SKM-1 treated with dmso at 0.1 percent for 144 hours (cell line): ENCODE data around the gene SFR1.
A peak's percentile ranks its signal among the peaks of the same experiment; 100 is the strongest.

Source experiments
- DNase-seq: peaks from one replicate; lab custom pipeline; 2025; ENCODE audit not compliant: unreplicated experiment; lab: John Stamatoyannopoulos, UW

Gene SFR1

DNA sequence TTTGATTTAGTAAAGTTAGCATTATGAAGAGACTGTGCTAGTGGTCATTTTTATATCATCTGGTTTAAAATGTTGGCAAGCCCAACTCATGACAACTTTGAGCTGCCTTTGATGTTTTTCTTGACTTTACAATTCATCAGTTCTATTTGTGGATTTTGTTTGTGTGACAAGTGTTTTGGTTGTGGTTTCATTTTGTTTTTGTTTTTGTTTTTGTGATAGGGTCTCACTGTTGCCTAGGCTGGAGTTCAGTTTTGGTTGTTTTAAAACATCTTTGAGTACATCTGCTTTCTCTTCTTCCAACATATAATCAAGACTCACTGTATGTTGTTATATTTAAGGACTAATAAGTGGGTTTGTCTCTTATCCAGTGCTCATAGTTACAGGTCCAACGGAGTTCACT lies 17.6 kb upstream of the SFR1 start:
- no peak for DNase-seq

DNA sequence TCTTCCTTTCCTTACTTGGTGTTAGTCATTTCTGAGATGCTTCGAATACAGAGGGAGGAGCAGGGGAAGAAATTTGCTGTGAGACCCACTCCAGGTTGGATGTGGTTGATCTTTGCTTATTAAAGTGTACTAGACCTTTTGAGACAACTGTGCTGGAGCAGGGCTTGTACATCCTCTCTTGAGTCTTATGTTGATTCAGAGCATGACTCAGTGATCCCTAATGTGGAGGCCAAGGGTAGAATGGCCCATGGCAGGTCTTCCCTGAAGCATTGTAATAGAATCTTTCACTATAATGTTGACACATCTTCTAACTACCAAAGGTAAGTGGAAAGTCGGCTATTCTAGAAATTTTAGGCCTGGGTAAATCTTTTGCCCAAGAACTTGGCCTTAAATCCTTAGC lies 17.0 kb upstream of the SFR1 start:
- no peak for DNase-seq

DNA sequence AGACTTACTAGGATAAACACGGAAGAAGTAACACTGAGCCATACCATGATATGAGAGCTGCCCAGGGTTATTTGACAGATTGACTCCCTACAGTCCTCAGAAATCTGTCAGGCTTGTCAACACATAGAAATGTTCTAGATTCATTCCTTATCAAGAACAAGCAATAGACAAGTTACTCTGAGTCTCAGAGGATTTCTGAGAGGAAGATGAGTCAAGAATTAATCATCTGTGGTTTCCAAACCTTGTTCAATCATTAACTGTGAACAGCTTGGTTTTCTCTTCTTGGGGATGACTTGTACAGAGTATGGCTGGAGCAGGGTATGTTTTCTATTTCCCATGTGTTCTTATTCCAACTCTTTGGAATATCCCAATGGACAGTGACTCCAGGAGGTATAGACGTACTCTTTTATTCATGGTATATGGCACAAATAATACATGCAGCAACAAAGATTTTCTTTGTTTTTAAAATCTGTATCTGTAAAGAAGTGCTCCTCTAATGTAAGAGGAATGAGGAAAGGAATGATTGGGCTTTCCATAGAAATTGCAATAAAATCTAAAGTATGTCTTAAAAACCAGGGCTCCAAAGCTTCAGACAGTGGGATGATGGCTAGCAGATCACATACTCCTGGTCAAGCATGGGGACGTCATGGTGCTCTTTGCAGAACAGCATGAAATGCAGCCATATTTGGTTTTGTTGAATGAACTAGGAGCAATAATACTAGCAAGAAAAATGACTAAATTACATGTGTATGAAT lies 11.9 kb upstream of the SFR1 start:
- no peak for DNase-seq

GRCh38 chr10:104113376-104113956 lies 8.5 kb upstream of the SFR1 start:
- DNase-seq: no peak

GRCh38 chr10:104117839-104118323 lies 4.1 kb upstream of the SFR1 start:
- no peak for DNase-seq

DNA sequence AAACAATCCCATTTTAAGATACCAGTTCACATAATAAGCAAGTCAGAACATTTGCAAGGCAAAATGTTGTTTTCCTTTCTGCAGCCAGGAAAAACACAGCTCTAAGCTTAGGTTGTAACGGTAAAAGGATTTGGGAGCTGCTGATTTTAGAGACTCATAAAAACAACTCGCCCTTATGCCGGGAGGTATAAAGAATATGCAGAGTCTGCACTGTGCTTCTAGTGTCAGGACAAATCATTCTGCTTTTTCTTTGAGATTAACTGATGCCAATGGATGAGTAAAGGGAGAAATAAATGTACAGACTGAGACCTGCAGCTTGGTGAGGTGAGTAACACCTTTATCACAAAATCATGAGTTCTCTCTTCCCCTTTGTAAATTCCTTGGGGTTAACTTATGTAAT lies 2.0 kb upstream of the SFR1 start:
- no peak for DNase-seq

DNA sequence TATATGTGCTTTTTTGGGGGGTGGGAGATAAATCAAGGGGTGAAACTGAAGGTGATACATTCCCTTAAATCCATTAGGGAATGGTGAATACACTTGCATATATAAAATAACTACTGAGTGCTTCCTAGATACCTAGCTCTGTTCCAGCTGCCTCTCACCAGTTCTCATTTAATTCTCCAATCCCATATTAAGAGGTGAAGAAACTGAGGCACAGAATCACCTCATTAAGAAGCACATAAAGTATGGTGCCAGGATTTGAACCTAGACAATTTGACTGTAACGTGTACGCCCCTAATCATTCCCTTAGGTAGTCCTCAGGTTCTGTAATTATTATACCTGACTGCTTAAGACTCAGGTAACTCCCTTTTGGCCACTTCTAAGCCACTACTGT lies 1.5 kb upstream of the SFR1 start:
- no peak for DNase-seq

- DNase-seq: peak; percentile 84
These were observed 977 bp upstream of the SFR1 start for GRCh38 chr10:104120903-104121484.

DNA sequence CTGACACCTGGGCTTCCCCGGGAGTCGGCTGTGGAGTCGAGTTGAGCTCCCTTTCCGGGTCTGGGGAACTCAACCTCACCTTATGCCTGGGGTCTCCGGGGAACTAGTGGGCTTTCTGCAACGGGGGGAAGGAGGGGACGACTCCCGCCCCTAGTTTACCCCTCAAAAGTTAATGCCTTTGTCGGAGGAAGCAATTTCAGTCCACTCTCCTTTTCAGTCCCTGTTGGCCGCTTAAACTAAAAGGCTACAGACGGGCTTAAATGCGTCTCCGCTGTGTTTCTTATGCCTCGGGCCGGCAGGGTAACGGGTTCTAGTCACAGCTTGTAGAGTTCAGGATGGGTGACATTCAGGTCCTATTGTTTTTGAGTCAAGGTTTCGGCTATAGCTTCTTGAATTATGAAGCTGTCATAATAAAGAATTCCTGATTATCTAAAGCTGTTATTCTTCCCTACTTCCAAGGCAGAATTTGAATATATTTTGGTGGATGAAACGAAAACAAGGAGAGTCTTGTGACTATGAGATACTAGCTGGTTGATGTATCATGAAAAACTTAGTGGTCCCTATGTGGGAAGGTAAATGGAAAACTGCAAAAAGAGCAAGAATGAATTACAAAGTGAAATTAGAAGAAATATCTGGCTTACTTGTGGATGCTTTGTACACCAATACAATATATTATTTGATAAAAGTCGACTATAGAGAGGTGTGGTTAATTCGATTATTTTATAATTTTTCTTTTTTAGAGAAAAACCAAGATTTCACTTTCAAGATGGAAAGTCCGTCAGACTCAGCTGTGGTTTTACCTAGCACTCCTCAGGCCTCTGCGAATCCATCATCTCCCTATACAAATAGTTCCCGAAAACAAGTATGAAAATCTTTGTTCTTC lies 495 bp downstream of the SFR1 start:
- DNase-seq: no peak

GRCh38 chr10:104123397-104123796 lies 1.4 kb downstream of the SFR1 start:
- DNase-seq: no peak

DNA sequence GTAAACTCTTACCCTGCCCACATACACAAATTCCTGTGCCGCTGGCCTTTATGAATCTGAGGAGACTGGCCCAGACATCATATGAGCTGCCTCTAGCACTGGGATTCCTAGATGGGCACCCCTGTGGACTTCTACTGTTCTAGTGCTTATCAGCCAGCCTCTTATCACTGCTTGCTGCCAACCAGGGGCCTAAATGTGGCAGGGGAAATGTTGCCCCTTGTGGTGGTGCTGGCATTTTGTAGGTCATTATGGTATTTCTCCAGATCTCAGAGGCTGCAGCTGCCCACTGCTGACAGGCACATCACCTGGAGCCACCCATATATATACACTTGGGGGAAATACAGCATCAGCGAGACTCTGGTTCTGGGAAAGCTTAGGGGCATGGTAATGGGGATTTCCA lies 5.4 kb downstream of the SFR1 start:
- DNase-seq: no peak

DNA sequence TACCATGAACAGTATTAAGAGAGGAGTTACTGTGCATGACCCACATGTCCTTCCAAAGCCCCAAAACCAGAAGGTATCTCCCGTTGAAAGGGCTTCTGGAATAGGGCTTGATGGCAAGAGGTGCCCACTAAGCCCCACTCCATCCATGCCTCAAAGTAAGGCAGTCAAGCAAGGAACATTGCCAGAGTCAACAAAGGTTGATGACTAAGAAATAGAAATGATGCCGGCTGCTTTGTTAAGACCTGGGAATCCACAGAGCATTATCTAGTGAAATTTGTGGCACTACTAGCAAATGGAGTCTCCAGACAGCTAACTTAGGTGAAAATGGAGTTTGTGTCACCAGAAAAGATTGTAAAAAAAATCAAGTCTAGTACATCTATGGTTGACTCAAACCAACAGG lies 6.2 kb downstream of the SFR1 start:
- no peak for DNase-seq

GRCh38 chr10:104130041-104130440 lies 8.1 kb downstream of the SFR1 start:
- no peak for DNase-seq

GRCh38 chr10:104138131-104138530 lies 16.2 kb downstream of the SFR1 start:
- DNase-seq: no peak

GRCh38 chr10:104139221-104139620 lies 17.2 kb downstream of the SFR1 start:
- DNase-seq: peak; percentile 42

GRCh38 chr10:104142081-104142480 lies 20.1 kb downstream of the SFR1 start:
- DNase-seq: no peak

DNA sequence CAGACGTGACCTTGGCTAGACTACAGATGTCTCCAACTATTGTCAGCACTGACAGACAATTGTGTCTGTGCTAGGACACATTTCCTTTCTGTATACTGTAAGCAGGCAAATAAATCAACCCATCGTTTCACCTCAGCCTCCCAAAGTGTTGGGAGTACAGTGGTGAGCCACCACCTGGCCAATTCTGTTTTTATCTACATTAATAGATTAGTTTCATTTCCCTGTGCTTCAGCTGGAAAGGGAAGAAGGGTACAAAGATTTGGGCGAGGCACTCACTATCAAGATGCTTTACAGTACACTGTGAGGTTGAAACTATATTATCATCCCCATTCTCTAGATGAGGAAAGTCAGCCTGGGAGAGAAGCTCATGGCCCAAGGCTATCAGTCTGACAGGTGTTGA lies 21.9 kb downstream of the SFR1 start:
- no peak for DNase-seq

GRCh38 chr10:104144931-104145330 lies 23.0 kb downstream of the SFR1 start:
- DNase-seq: no peak

DNA sequence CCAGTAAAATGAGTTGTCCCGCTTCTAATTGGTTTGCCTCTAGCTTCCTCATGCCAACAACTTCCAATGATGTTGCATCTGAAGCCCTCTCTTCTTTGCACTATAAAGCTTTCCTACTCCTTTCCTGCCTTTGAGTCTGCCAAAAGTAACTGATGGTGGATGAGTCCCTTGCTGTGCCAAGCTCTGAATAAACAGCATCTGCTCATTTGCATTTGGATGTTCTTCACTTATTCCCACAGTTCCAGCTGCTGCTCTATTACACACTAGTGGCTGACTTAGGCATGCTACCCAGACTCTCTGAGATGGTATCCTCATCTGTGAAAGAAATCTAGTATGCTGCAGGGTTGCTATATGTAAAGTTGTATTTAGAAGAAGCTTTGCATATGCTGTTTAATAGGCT lies 24.9 kb downstream of the SFR1 start:
- DNase-seq: no peak

DNA sequence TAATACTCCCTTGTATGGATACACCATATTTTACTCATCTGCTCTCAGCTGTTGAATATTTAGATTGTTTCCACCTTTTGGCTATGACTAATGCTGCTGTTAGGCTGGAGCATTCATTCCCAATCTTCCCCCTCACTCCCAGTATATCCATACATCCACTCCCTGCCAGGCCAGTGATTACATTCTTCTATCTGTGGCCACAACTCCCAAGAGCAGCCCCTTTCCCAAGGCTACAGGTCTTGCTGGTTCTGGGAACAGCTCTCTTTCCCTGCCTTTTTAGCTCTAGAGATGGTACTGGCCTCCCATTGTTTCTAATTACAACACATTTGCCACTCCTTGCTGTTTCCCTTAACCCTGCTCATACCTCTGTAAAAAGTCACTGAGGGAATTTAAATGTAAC lies 28.2 kb downstream of the SFR1 start:
- no peak for DNase-seq

- DNase-seq: no peak
These were observed 29.8 kb downstream of the SFR1 start for GRCh38 chr10:104151737-104152136.

DNA sequence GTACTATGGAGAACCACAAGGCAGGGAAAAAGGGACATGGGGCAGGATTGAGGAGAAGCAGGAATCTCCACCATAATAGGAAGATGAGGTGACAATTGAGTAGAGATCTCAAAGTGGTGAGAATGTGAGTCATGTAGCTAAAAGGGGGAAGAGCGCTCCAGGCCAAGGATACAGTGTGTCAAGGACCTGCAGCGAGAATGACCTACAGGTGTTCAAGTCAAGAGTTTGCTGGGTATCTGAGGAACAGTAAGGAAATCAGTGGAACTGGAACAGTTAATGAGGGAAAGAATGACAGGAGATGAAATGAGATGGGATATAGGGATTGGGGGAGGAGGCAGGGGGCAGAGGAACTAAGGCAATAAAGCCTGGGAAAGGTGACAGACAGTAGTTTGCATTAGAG lies 33.6 kb downstream of the SFR1 start:
- DNase-seq: no peak
